T-helper 22 cell (primary cell): Measurements from ENCODE around the gene CATSPER1.

Source experiments
- DNase-seq: peaks from one replicate; pipeline ENCODE4 v3.0.0-alpha.2; 2020; ENCODE audit warnings: low read depth

CATSPER1 gene

DNA sequence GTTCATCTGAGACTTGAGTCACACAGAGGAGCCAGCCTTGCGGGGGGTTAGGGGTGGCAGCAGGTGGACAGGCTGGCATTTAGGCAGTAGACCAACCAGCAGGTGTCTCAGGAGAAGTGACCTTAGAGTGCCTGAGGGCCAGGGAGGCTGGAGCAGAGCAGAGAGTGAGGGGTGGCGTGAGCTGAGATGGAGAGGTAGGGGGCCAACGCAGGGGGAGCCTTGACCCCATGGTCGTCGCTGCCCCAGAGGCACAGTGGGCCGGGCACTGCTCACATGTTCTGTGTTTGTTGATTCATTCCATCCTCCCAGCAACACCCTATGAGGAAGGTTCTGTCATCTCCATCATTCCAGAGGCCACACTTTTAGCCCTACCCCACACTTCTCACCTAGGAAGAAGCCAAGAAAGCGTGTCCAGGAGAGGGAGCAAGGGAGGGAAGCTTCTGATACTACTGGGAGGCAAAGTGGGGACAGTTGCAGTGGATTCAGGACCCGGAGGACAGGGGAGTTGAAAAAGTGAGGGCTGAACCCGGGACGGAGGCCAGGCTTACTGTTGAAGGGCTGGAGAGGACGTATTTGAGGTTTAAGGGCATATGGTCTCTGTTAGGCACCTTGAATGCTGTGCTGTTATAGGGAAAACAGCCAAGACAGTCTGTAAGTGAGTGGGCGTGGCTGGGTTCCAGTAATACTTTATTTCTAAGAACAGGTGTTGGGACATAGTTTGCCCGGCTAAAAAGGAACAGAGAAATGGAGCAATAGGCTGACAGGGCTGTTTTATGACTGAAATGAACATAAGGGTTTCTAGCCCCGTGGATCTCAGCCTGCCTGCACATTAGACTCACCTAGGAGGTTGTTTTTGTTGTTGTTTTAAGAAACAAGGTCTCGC, 57.4 kb downstream of the CATSPER1 start:
- no peak for DNase-seq

DNA sequence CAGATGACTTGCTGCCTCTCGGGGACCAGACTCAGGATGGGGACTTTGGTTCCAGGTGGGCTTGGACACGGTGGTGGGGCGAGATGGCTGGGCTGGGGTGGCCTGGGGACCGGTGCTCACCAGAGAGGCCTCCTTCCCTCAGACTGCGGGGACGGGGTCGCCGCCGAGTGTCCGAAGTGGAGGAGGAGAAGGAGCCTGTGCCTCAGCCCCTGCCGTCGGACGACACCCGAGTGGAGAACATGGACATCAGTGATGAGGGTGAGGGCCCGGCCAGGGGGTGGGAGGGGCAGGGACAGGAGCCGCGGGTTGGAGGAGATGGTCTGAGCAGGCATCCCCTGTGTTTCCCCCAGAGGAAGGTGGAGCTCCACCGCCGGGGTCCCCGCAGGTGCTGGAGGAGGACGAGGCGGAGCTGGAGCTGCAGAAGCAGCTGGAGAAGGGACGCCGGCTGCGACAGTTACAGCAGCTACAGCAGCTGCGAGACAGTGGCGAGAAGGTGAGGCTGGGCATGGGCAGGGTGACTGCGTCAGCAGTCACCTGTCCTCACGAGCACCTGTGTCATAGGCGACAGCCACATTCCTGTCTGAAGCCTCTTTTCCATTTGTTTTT, 58.8 kb downstream of the CATSPER1 start:
- DNase-seq, result no peak
